IMR-90 (cell line): ENCODE data around the gene CCDC185. TPM values are rescaled to one million over a fixed set of nuclear protein-coding genes. Genes with fewer than 3 reads are reported as not detected.

Source experiments
- ATAC-seq: fragments of 200-7000 bp; cut with Tn5 transposase; 2 replicates; pipeline ENCODE4 v1.9.1; 2020; ENCODE audit warnings: low read depth, mild to moderate bottlenecking, moderate library complexity
- BruUV-seq: library from RNA; stranded (reverse); fragments of 400-500 nt; replicated peaks from 2 replicates; lab custom pipeline; 2021; lab: Mats Ljungman, UMichigan
- CTCF ChIA-PET: fragments of 300-600 bp; formaldehyde crosslinking; extraction: SDS; loops from one replicate; lab custom pipeline; 2021; ENCODE audit warnings: antibody characterized with exemption; lab: Yijun Ruan, JAX
- POLR2A ChIA-PET: fragments of 300-600 bp; sonication (Branson Sonifier 250); formaldehyde crosslinking; loops from one replicate; lab custom pipeline; 2022; ENCODE audit warnings: antibody characterized with exemption; ENCODE audit not compliant: unreplicated experiment; lab: Charles Lee
- DNase-seq: peaks from one replicate; pipeline ENCODE4 v3.0.0; 2013
- H2AFZ ChIP-seq: replicated peaks from 2 replicates; pipeline ENCODE3; 2013; ENCODE audit warnings: low read length, mild to moderate bottlenecking; ENCODE audit not compliant: poor library complexity
- H2AK5ac ChIP-seq: 2 replicates; pipeline ENCODE4 v1.6.1; 2013; ENCODE audit warnings: low read depth, low read length, inconsistent platforms
- H2AK9ac ChIP-seq: replicated peaks from 2 replicates; pipeline ENCODE3; 2013; ENCODE audit warnings: mild to moderate bottlenecking, low read depth, low read length, moderate library complexity; ENCODE audit not compliant: poor library complexity
- H2BK120ac ChIP-seq: 2 replicates; pipeline ENCODE4 v1.6.1; 2013; ENCODE audit warnings: low read depth, low read length, inconsistent platforms
- H2BK15ac ChIP-seq: 3 replicates; pipeline ENCODE4 v1.6.1; 2013; ENCODE audit warnings: low read depth, low read length, inconsistent platforms
- H2BK20ac ChIP-seq: 2 replicates; pipeline ENCODE4 v1.6.1; 2013; ENCODE audit warnings: low read depth, mild to moderate bottlenecking, inconsistent platforms, low read length, moderate library complexity
- H2BK5ac ChIP-seq: 2 replicates; pipeline ENCODE4 v1.6.1; 2013; ENCODE audit warnings: mild to moderate bottlenecking, low read depth, low read length, inconsistent platforms; ENCODE audit not compliant: poor library complexity, severe bottlenecking
- H3K14ac ChIP-seq: replicated peaks from 2 replicates; pipeline ENCODE4 v1.6.1; 2013; ENCODE audit warnings: low read depth, low read length, inconsistent platforms
- H3K18ac ChIP-seq: 2 replicates; pipeline ENCODE4 v1.6.1; 2013; ENCODE audit warnings: low read depth, low read length, control low read depth
- H3K23ac ChIP-seq: 2 replicates; pipeline ENCODE4 v1.6.1; 2013; ENCODE audit warnings: low read depth, low read length, inconsistent platforms
- H3K27ac ChIP-seq: 2 replicates; pipeline ENCODE4 v1.5.1; 2013; ENCODE audit warnings: mild to moderate bottlenecking, control low read depth, low read length; ENCODE audit not compliant: insufficient read depth
- H3K27me3 ChIP-seq: 2 replicates; pipeline ENCODE4 v1.6.1; 2013; ENCODE audit warnings: low read length; ENCODE audit not compliant: control insufficient read depth, insufficient read depth
- H3K36me3 ChIP-seq: 2 replicates; pipeline ENCODE4 v1.6.1; 2013; ENCODE audit warnings: low read length, mixed read lengths; ENCODE audit not compliant: control insufficient read depth, insufficient read depth
- H3K4ac ChIP-seq: 2 replicates; pipeline ENCODE4 v1.6.1; 2013; ENCODE audit warnings: low read depth, low read length, inconsistent platforms
- H3K4me1 ChIP-seq: 2 replicates; pipeline ENCODE4 v1.6.1; 2013; ENCODE audit warnings: low read length, mixed read lengths; ENCODE audit not compliant: control insufficient read depth, insufficient read depth
- H3K4me2 ChIP-seq: 2 replicates; pipeline ENCODE4 v1.6.1; 2013; ENCODE audit warnings: low read depth, mild to moderate bottlenecking, control low read depth, low read length, moderate library complexity
- H3K4me3 ChIP-seq: 2 replicates; pipeline ENCODE4 v1.5.1; 2013; ENCODE audit warnings: low read depth, mild to moderate bottlenecking, control low read depth, low read length, moderate library complexity; ENCODE audit not compliant: insufficient read depth
- H3K56ac ChIP-seq: 2 replicates; pipeline ENCODE4 v1.6.1; 2013; ENCODE audit warnings: low read length, inconsistent platforms; ENCODE audit not compliant: insufficient read depth; ENCODE audit errors: extremely low read depth
- H3K79me1 ChIP-seq, 2 experiments: 2 replicates each; pipeline ENCODE4 v1.6.1; 2013; ENCODE audit warnings: low read length in 2 of 2, inconsistent platforms in 1 of 2, low read depth in 1 of 2
- H3K9ac ChIP-seq: 2 replicates; pipeline ENCODE4 v1.6.1; 2013; ENCODE audit warnings: low read depth, low read length, control low read depth
- H3K9me1 ChIP-seq: 2 replicates; pipeline ENCODE4 v1.6.1; 2013; ENCODE audit warnings: low read length, inconsistent platforms; ENCODE audit not compliant: insufficient read depth
- H3K9me3 ChIP-seq: 2 replicates; pipeline ENCODE4 v1.6.1; 2013; ENCODE audit warnings: low read length; ENCODE audit not compliant: control insufficient read depth, insufficient read depth
- H4K20me1 ChIP-seq: 2 replicates; pipeline ENCODE4 v1.6.1; 2013; ENCODE audit warnings: low read length, inconsistent platforms; ENCODE audit not compliant: insufficient read depth
- H4K5ac ChIP-seq: 2 replicates; pipeline ENCODE4 v1.6.1; 2013; ENCODE audit warnings: mild to moderate bottlenecking, low read depth, low read length, control low read depth
- H4K8ac ChIP-seq, 2 experiments: 2 replicates each; pipeline ENCODE4 v1.6.1; 2013; ENCODE audit warnings: low read depth in 2 of 2, low read length in 2 of 2, control low read depth in 1 of 2, inconsistent platforms in 1 of 2
- H4K91ac ChIP-seq: 2 replicates; pipeline ENCODE4 v1.6.1; 2013; ENCODE audit warnings: low read depth, low read length, inconsistent platforms; ENCODE audit not compliant: insufficient read depth
- BHLHE40 ChIP-seq: fragments of 150-350 bp; IDR thresholded peaks from 2 replicates; pipeline ENCODE4 v1.6.1; 2016; ENCODE audit warnings: mild to moderate bottlenecking, low read depth, low read length
- CEBPB ChIP-seq: IDR thresholded peaks from 2 replicates; pipeline ENCODE4 v1.6.1; 2012; ENCODE audit warnings: low read depth, low read length, improper control_type of control experiment
- CHD1 ChIP-seq: IDR thresholded peaks from 2 replicates; pipeline ENCODE4 v1.6.1; 2012; ENCODE audit warnings: low read depth, low read length, improper control_type of control experiment
- CTCF ChIP-seq: conservative IDR thresholded peaks from 2 replicates; pipeline ENCODE4 v1.5.1; 2012; ENCODE audit warnings: mild to moderate bottlenecking, low read depth, low read length, improper control_type of control experiment
- ELK1 ChIP-seq: fragments of 150-350 bp; IDR thresholded peaks from 2 replicates; pipeline ENCODE4 v1.6.1; 2016; ENCODE audit warnings: low read depth, mild to moderate bottlenecking, low read length, moderate library complexity, borderline replicate concordance
- FOS ChIP-seq: fragments of 150-350 bp; IDR thresholded peaks from 2 replicates; pipeline ENCODE4 v1.6.1; 2016; ENCODE audit warnings: low read depth, low read length
- MAFK ChIP-seq: IDR thresholded peaks from 2 replicates; pipeline ENCODE4 v1.6.1; 2012; ENCODE audit warnings: low read depth, low read length, improper control_type of control experiment
- MAZ ChIP-seq: IDR thresholded peaks from 2 replicates; pipeline ENCODE4 v1.6.1; 2012; ENCODE audit warnings: low read depth, mild to moderate bottlenecking, low read length, improper control_type of control experiment, moderate library complexity, borderline replicate concordance
- MXI1 ChIP-seq: IDR thresholded peaks from 2 replicates; pipeline ENCODE4 v1.6.1; 2012; ENCODE audit warnings: low read depth, mild to moderate bottlenecking, low read length, moderate library complexity, borderline replicate concordance
- NFE2L2 ChIP-seq: fragments of 150-350 bp; IDR thresholded peaks from 2 replicates; pipeline ENCODE4 v1.6.1; 2016; ENCODE audit warnings: low read depth, mild to moderate bottlenecking, low read length
- POLR2A ChIP-seq: IDR thresholded peaks from 2 replicates; pipeline ENCODE4 v1.6.1; 2012; ENCODE audit warnings: mild to moderate bottlenecking, low read depth, low read length
- RAD21 ChIP-seq: IDR thresholded peaks from 2 replicates; pipeline ENCODE4 v1.6.1; 2012; ENCODE audit warnings: low read length, improper control_type of control experiment
- RCOR1 ChIP-seq: IDR thresholded peaks from 2 replicates; pipeline ENCODE4 v1.6.1; 2012; ENCODE audit warnings: mild to moderate bottlenecking, low read length, improper control_type of control experiment; ENCODE audit not compliant: insufficient replicate concordance
- RFX5 ChIP-seq: IDR thresholded peaks from 2 replicates; pipeline ENCODE4 v1.8.0; 2012; ENCODE audit warnings: low read depth, mild to moderate bottlenecking, low read length, moderate library complexity
- SMC3 ChIP-seq: fragments of 150-350 bp; IDR thresholded peaks from 2 replicates; pipeline ENCODE4 v1.6.1; 2016; ENCODE audit warnings: low read depth, mild to moderate bottlenecking, antibody characterized with exemption, low read length, moderate library complexity
- USF2 ChIP-seq: fragments of 150-350 bp; IDR thresholded peaks from 2 replicates; pipeline ENCODE4 v1.6.1; 2017; ENCODE audit warnings: mild to moderate bottlenecking, antibody characterized with exemption, low read length, low read depth
- WGBS, 2 experiments: methylation state at CpG; one replicate each; pipeline versions ENCODE4 v1.1.5 to v1.1.7; 2013; ENCODE audit warnings: missing lambda C conversion rate in 2 of 2; ENCODE audit not compliant: insufficient read length in 1 of 2; ENCODE audit errors: extremely low coverage in 2 of 2; 5-methylcytosine and 5-hydroxymethylcytosine counted together
- dilution Hi-C: fragments of 300-500 bp; cut with HindIII; formaldehyde crosslinking; loops from one replicate; pipeline ENCODE4 v1.14.3; 2018; ENCODE audit warnings: low sequenced_read_pairs; ENCODE audit not compliant: unreplicated experiment
- in situ Hi-C: fragments of 300-500 bp; cut with MboI; formaldehyde crosslinking; loops from 3 replicates; pipeline ENCODE4 v1.14.3; 2019; ENCODE audit warnings: low sequenced_read_pairs, inconsistent platforms, mixed read lengths
- intact Hi-C: fragments of 100-400 bp; cut with micrococcal nuclease; formaldehyde crosslinking; loops from 2 replicates; pipeline ENCODE4 v1.10.0; 2022
- polyA plus RNA-seq, 3 experiments: library from polyadenylated mRNA; depleted of rRNA; stranded (reverse); fragments of >200 nt; gene quantifications; 2 replicates each; pipeline ENCODE4 v1.2.3, GENCODE V29; 2012; ENCODE audit warnings: low replicate concordance in 1 of 3
- total RNA-seq: library from RNA; depleted of rRNA; stranded (reverse); fragments of >200 nt; gene quantifications from 2 replicates; pipeline ENCODE4 v1.2.3, GENCODE V29; 2012

The CCDC185 gene
- total and polyA plus RNA-seq, 2 of the 4 experiments (the other 2 are of a cell fraction) = not detected

GRCh38 chr1:223347583-223347982 is 45.6 kb upstream of the CCDC185 start:
- H2BK5ac ChIP-seq = no peak overlapping the region
- no TSS peak for BruUV-seq

More at GRCh38 chr1:223347583-223347982, 45.6 kb upstream of the CCDC185 start:
- H3K9ac ChIP-seq = no peak overlapping the region
- dilution Hi-C loops = no loop called here
- no peak overlapping the region for H2BK120ac ChIP-seq
- H4K91ac ChIP-seq = no peak overlapping the region
- H4K20me1 ChIP-seq = no peaks in the 10 kb centered on the region
- ATAC-seq (no peak), DNase-seq (no peak)
- H2AK9ac ChIP-seq = no peak overlapping the region
- no peaks in the 10 kb centered on the region for H3K9me3 ChIP-seq
- in situ Hi-C loops = no loop called here
- no peak overlapping the region for H4K5ac ChIP-seq
- H3K27ac ChIP-seq = no peak overlapping the region
- H2BK20ac ChIP-seq = no peak overlapping the region
- WGBS, 2 experiments = no CpG with 5 or more reads among the region's 4 CpGs
- no peak overlapping the region for H2AFZ ChIP-seq
- no peak overlapping the region for H2AK5ac ChIP-seq
- no peak overlapping the region for H2BK15ac ChIP-seq
- H4K8ac ChIP-seq = no peak overlapping the region
- TF ChIP-seq MAFK = no peak
- no peak for TF ChIP-seq USF2
- no peak for TF ChIP-seq SMC3
- TF ChIP-seq MXI1 = no peak
- no peak for TF ChIP-seq FOS
- TF ChIP-seq RCOR1 = no peak
- TF ChIP-seq RAD21 = no peak
- TF ChIP-seq CTCF = no peak
- TF ChIP-seq CEBPB = no peak
- no peak for TF ChIP-seq POLR2A
- no peak for TF ChIP-seq BHLHE40
- no peak for TF ChIP-seq CHD1
- TF ChIP-seq MAZ = no peak
- no peak for TF ChIP-seq ELK1
- no peak for TF ChIP-seq RFX5
- no peak for TF ChIP-seq NFE2L2
- H3K4me3 ChIP-seq = no peak overlapping the region
- no peak overlapping the region for H3K4me2 ChIP-seq
- H3K14ac ChIP-seq = no peak overlapping the region
- intact Hi-C loops = no loop called here
- H3K27me3 ChIP-seq = peaks cover 37% of the 10 kb centered on the region
- no peak overlapping the region for H3K23ac ChIP-seq
- no peaks in the 10 kb centered on the region for H3K79me1 ChIP-seq
- H3K9me1 ChIP-seq = no peaks in the 10 kb centered on the region
- ChIA-PET CTCF (no interaction called here), POLR2A (no interaction called here)
- H3K18ac ChIP-seq = no peak overlapping the region
- no peak overlapping the region for H3K56ac ChIP-seq
- no peak overlapping the region for H3K4ac ChIP-seq
- no peaks in the 10 kb centered on the region for H3K4me1 ChIP-seq
- H3K36me3 ChIP-seq = no peaks in the 10 kb centered on the region
